MM.1S (cell line): ENCODE measurements around the gene SHOC2.

Experiments
- DNase-seq: peaks from one replicate; pipeline ENCODE4 v3.0.0-alpha.2; 2015
- H2AFZ ChIP-seq: fragments of 300-600 bp; sonication (generic); 2 replicates; pipeline ENCODE4 v1.6.0; 2016; ENCODE audit warnings: antibody characterized with exemption, low read length
- H3F3A ChIP-seq: fragments of 300-600 bp; sonication (generic); 2 replicates; pipeline ENCODE4 v1.6.1; 2016; ENCODE audit warnings: mild to moderate bottlenecking, antibody characterized with exemption, low read length, moderate library complexity, mixed read lengths; ENCODE audit not compliant: insufficient read depth
- H3K27ac ChIP-seq: fragments of 300-600 bp; sonication (generic); 2 replicates; pipeline ENCODE4 v1.5.1; 2016; ENCODE audit warnings: mild to moderate bottlenecking, low read length
- H3K27me3 ChIP-seq: fragments of 300-600 bp; sonication (generic); replicated peaks from 2 replicates; pipeline ENCODE4 v1.6.0; 2016; ENCODE audit warnings: low read length; ENCODE audit not compliant: insufficient read depth
- H3K36me3 ChIP-seq: fragments of 300-600 bp; sonication (generic); replicated peaks from 2 replicates; pipeline ENCODE4 v1.6.1; 2016; ENCODE audit warnings: mild to moderate bottlenecking, low read length, mixed read lengths; ENCODE audit not compliant: insufficient read depth
- H3K4me1 ChIP-seq: fragments of 300-600 bp; sonication (generic); 2 replicates; pipeline ENCODE4 v1.6.1; 2016; ENCODE audit warnings: low read length, mixed read lengths
- H3K4me2 ChIP-seq: fragments of 300-600 bp; sonication (generic); 2 replicates; pipeline ENCODE4 v1.6.0; 2016; ENCODE audit warnings: low read depth, low read length
- H3K4me3 ChIP-seq: fragments of 300-600 bp; sonication (generic); 2 replicates; pipeline ENCODE4 v1.5.1; 2016; ENCODE audit warnings: low read length, mixed read lengths
- H3K79me2 ChIP-seq: fragments of 300-600 bp; sonication (generic); 2 replicates; pipeline ENCODE4 v1.6.1; 2016; ENCODE audit warnings: mixed run types, low read length, mixed read lengths
- H3K9ac ChIP-seq: fragments of 300-600 bp; sonication (generic); 2 replicates; pipeline ENCODE4 v1.6.1; 2016; ENCODE audit warnings: low read length, mixed read lengths
- H3K9me2 ChIP-seq: fragments of 300-600 bp; sonication (generic); replicated peaks from 2 replicates; pipeline ENCODE4 v1.6.1; 2016; ENCODE audit warnings: mild to moderate bottlenecking, low read length, mixed read lengths; ENCODE audit not compliant: insufficient read depth
- H3K9me3 ChIP-seq: fragments of 300-600 bp; sonication (generic); replicated peaks from 2 replicates; pipeline ENCODE4 v1.6.1; 2016; ENCODE audit warnings: mild to moderate bottlenecking, low read length, mixed read lengths; ENCODE audit not compliant: insufficient read depth
- H4K20me1 ChIP-seq: fragments of 300-600 bp; sonication (generic); 2 replicates; pipeline ENCODE4 v1.6.1; 2016; ENCODE audit warnings: mild to moderate bottlenecking, low read length, moderate library complexity, mixed read lengths; ENCODE audit not compliant: insufficient read depth
- EZH2 ChIP-seq: fragments of 300-600 bp; sonication (generic); optimal IDR thresholded peaks from 2 replicates; pipeline ENCODE3; 2017; ENCODE audit warnings: low read depth, mild to moderate bottlenecking, antibody characterized with exemption, low read length, mixed read lengths
- EZH2phosphoT487 ChIP-seq: fragments of 300-600 bp; sonication (generic); IDR thresholded peaks from 2 replicates; pipeline ENCODE4 v1.6.1; 2018; ENCODE audit warnings: antibody characterized with exemption, low read length
- TF ChIP-seq, protein P1 (sequence below): fragments of 300-600 bp; sonication (generic); IDR thresholded peaks from 2 replicates; pipeline ENCODE4 v1.5.1; 2016; ENCODE audit warnings: antibody characterized with exemption, low read length, mixed read lengths

The SHOC2 gene

DNA sequence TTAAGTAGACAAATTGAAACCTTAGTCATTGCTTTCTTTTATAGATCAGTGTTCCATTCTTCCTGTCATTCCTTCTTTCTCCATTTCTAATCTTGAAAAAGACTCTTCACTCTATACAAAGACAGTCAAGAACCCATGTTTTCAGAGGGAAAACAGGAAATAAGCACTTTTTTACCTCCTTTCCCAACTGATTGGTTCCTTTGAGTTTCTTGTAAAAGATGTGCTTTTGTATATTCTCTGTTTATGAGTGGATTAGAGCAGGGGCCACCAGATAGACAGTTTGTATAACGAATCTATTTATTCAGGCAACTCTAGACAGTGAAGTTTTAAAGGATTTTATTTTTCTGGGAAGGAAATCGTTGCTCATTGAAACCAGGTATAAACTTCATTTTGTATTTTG, 49.8 kb downstream of the SHOC2 start:
- Histone ChIP-seq H3K9me3 (no peaks in the 10 kb centered on the region), H4K20me1 (no peaks in the 10 kb centered on the region), H2AFZ (no peak overlapping the region), H3K36me3 (no peaks in the 10 kb centered on the region), H3K4me2 (no peak overlapping the region), H3K4me1 (no peaks in the 10 kb centered on the region), H3K4me3 (no peak overlapping the region), H3K9me2 (no peaks in the 10 kb centered on the region), H3F3A (no peaks in the 10 kb centered on the region), H3K79me2 (peaks cover 70% of the 10 kb centered on the region), H3K9ac (no peak overlapping the region), H3K27me3 (no peaks in the 10 kb centered on the region), H3K27ac (no peak overlapping the region)
- TF ChIP-seq, protein P1, sequence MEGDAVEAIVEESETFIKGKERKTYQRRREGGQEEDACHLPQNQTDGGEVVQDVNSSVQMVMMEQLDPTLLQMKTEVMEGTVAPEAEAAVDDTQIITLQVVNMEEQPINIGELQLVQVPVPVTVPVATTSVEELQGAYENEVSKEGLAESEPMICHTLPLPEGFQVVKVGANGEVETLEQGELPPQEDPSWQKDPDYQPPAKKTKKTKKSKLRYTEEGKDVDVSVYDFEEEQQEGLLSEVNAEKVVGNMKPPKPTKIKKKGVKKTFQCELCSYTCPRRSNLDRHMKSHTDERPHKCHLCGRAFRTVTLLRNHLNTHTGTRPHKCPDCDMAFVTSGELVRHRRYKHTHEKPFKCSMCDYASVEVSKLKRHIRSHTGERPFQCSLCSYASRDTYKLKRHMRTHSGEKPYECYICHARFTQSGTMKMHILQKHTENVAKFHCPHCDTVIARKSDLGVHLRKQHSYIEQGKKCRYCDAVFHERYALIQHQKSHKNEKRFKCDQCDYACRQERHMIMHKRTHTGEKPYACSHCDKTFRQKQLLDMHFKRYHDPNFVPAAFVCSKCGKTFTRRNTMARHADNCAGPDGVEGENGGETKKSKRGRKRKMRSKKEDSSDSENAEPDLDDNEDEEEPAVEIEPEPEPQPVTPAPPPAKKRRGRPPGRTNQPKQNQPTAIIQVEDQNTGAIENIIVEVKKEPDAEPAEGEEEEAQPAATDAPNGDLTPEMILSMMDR = no peak
- TF ChIP-seq EZH2 (no peak), EZH2phosphoT487 (no peak)
- DNase-seq = no peak

DNA sequence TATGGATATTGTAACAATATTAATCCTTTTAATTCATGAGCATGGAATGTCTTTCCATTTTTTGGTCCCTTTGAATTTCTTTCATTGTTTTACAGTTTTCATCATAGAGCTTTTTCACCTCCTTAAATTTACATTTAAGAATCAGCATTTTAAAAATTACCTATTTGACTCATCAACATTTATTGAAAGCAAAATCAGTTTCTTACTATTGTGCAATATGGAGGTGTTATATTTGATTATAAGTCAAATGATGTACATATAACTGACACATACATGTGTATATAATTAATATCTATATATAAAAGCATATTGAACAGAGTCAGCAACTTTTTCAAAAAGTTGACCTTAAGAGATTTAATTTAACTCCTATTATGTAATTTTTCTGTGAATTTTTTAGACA, 52.2 kb downstream of the SHOC2 start:
- Histone ChIP-seq H3K27ac (no peak overlapping the region), H3K9me3 (no peaks in the 10 kb centered on the region), H3K9ac (no peak overlapping the region), H4K20me1 (no peaks in the 10 kb centered on the region), H3F3A (no peaks in the 10 kb centered on the region), H2AFZ (no peak overlapping the region), H3K9me2 (no peaks in the 10 kb centered on the region), H3K4me3 (no peak overlapping the region), H3K4me1 (no peaks in the 10 kb centered on the region), H3K4me2 (no peak overlapping the region), H3K79me2 (peaks cover 66% of the 10 kb centered on the region), H3K27me3 (no peaks in the 10 kb centered on the region), H3K36me3 (no peaks in the 10 kb centered on the region)
- no peak for DNase-seq
- TF ChIP-seq EZH2phosphoT487 (no peak), EZH2 (no peak)
- TF ChIP-seq, protein P1 = no peak

- Histone ChIP-seq H3F3A (no peaks in the 10 kb centered on the region), H2AFZ (no peak overlapping the region), H3K27ac (no peak overlapping the region), H3K9me3 (no peaks in the 10 kb centered on the region), H3K4me3 (no peak overlapping the region), H3K9ac (no peak overlapping the region), H3K4me2 (no peak overlapping the region), H3K27me3 (no peaks in the 10 kb centered on the region), H3K36me3 (no peaks in the 10 kb centered on the region), H3K4me1 (no peaks in the 10 kb centered on the region), H4K20me1 (no peaks in the 10 kb centered on the region), H3K79me2 (peaks cover 73% of the 10 kb centered on the region), H3K9me2 (no peaks in the 10 kb centered on the region)
- DNase-seq = no peak
- TF ChIP-seq EZH2phosphoT487 (no peak), EZH2 (no peak)
- TF ChIP-seq, protein P1 = no peak
Measured at GRCh38 chr10:110972231-110973134, 53.1 kb downstream of the SHOC2 start.
